GM18858 (cell line): ENCODE measurements around the gene GSG1L.

ENCODE experiments used
- ATAC-seq: cut with Tn5 transposase; IDR thresholded peaks from one replicate; pipeline ENCODE4 v1.9.1; 2021; ENCODE audit not compliant: unreplicated experiment

GSG1L gene

GRCh38 chr16:27778926-27779570, 284.5 kb downstream of the GSG1L start:
- no peak for ATAC-seq

- ATAC-seq, result no peak
These were observed 285.2 kb downstream of the GSG1L start for GRCh38 chr16:27778171-27778925.

GRCh38 chr16:27777527-27777926, 286.0 kb downstream of the GSG1L start:
- no peak for ATAC-seq

- no peak for ATAC-seq
These were observed 286.8 kb downstream of the GSG1L start for GRCh38 chr16:27776556-27777225.

- no peak for ATAC-seq
These were observed 288.3 kb downstream of the GSG1L start for GRCh38 chr16:27775254-27775653.

- ATAC-seq, result no peak
These were observed 288.7 kb downstream of the GSG1L start for GRCh38 chr16:27774779-27775178.

GRCh38 chr16:27773344-27773743, 290.2 kb downstream of the GSG1L start:
- no peak for ATAC-seq

- ATAC-seq, result no peak
These were observed 291.3 kb downstream of the GSG1L start for GRCh38 chr16:27772093-27772825.

GRCh38 chr16:27771201-27771910, 292.2 kb downstream of the GSG1L start:
- no peak for ATAC-seq

GRCh38 chr16:27770271-27771196, 293.0 kb downstream of the GSG1L start:
- no peak for ATAC-seq

GRCh38 chr16:27769561-27770255, 293.8 kb downstream of the GSG1L start:
- no peak for ATAC-seq

- no peak for ATAC-seq
These were observed 294.8 kb downstream of the GSG1L start for GRCh38 chr16:27768651-27769272.

- ATAC-seq, result no peak
These were observed 295.4 kb downstream of the GSG1L start for GRCh38 chr16:27767971-27768591.

GRCh38 chr16:27767081-27767480, 296.4 kb downstream of the GSG1L start:
- no peak for ATAC-seq

GRCh38 chr16:27766236-27766925, 297.1 kb downstream of the GSG1L start:
- no peak for ATAC-seq

GRCh38 chr16:27764869-27765675, 298.4 kb downstream of the GSG1L start:
- no peak for ATAC-seq

- no peak for ATAC-seq
These were observed 299.1 kb downstream of the GSG1L start for GRCh38 chr16:27764427-27764826.
